ENCODE results near the gene NXPH1. TPM values are rescaled to one million over a fixed set of nuclear protein-coding genes. Genes with fewer than 3 reads are reported as not detected.

The NXPH1 gene
- total RNA-seq, 1 donor from 2014 or later = 0.32 TPM

DNA sequence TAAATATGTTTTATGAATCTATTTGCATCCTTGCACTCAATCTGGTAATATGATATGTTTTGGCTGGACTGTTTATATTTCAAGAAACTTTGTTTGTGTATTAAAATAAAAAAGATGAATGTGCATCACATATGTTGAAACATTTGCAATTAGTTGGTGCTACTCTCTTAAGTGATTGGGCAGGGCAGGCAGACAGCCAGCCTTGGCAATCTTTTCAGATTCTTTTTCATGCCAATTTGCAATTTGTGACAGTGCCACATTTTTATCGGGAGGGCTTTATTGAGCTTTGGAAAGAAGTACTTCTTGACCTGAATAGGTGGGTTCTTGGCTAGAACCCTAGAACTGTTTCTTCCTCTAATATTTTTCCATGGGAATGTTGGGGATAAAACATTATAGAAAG lies 152.2 kb downstream of the NXPH1 start:
- DNase-seq (ENCODE audit: low spot score in 2 of 2) = no peak
- TF ChIP-seq, protein P1, sequence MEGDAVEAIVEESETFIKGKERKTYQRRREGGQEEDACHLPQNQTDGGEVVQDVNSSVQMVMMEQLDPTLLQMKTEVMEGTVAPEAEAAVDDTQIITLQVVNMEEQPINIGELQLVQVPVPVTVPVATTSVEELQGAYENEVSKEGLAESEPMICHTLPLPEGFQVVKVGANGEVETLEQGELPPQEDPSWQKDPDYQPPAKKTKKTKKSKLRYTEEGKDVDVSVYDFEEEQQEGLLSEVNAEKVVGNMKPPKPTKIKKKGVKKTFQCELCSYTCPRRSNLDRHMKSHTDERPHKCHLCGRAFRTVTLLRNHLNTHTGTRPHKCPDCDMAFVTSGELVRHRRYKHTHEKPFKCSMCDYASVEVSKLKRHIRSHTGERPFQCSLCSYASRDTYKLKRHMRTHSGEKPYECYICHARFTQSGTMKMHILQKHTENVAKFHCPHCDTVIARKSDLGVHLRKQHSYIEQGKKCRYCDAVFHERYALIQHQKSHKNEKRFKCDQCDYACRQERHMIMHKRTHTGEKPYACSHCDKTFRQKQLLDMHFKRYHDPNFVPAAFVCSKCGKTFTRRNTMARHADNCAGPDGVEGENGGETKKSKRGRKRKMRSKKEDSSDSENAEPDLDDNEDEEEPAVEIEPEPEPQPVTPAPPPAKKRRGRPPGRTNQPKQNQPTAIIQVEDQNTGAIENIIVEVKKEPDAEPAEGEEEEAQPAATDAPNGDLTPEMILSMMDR (IDR thresholded peaks at IDR 0.05) = no peak
- no peaks in the 10 kb centered on the region for H3K9me3 ChIP-seq
- intact Hi-C loops (cut with DNase I) = no loop called here
- H3K27ac ChIP-seq = no peak overlapping the region
- H3K36me3 ChIP-seq = no peaks in the 10 kb centered on the region
- H3K4me3 ChIP-seq = no peak overlapping the region
- no peaks in the 10 kb centered on the region for H3K4me1 ChIP-seq
- no peaks in the 10 kb centered on the region for H3K27me3 ChIP-seq

DNA sequence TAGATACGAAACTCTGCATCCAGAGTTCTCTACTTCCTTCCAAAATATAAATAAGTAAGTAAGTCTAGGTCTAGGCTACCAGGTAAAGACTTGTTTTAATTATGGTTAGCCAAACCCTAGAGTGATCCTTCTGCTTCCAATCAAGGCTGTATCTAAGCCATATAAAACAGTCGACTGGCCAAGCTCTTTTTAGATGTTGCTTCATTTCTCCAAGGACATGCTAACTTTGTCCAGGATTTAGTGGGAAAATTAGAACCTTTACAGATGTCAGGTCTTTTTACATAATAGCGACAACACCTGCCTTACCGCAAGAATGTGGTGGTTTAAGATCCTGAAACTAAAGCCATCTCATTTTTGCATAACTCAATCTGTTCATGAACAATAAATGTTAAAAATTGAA lies 156.8 kb downstream of the NXPH1 start:
- H3K27ac ChIP-seq = no peak overlapping the region
- H3K36me3 ChIP-seq = no peaks in the 10 kb centered on the region
- no peaks in the 10 kb centered on the region for H3K9me3 ChIP-seq
- TF ChIP-seq, protein P1 (IDR thresholded peaks at IDR 0.05) = no peak
- H3K27me3 ChIP-seq = no peaks in the 10 kb centered on the region
- DNase-seq (ENCODE audit: low spot score in 2 of 2) = no peak
- no peak overlapping the region for H3K4me3 ChIP-seq
- no peaks in the 10 kb centered on the region for H3K4me1 ChIP-seq
- intact Hi-C loops (cut with DNase I) = no loop called here

DNA sequence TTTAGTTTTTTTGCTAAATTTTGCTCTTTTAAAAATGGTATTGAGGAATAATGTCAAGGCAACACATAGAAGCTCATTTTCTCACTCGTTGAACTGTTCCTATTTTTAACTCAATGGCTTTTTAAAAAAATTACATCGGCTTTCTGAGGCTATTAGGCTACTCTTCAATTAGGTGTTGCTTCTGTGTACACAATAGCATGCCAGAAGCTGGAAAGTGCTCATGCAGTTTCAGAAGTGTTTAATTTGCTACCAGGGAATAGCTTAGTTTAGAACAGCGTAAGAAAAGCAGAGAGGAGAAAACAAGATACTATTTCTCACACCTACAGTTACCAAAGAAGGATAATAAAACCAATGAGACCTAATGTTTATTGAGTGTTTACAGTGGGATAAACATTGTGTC lies 157.4 kb downstream of the NXPH1 start:
- no peak for DNase-seq (ENCODE audit: low spot score in 2 of 2)
- TF ChIP-seq, protein P1 (IDR thresholded peaks at IDR 0.05) = no peak
- intact Hi-C loops (cut with DNase I) = no loop called here
- Histone ChIP-seq H3K27ac (no peak overlapping the region), H3K9me3 (no peaks in the 10 kb centered on the region), H3K4me1 (no peaks in the 10 kb centered on the region), H3K36me3 (no peaks in the 10 kb centered on the region), H3K4me3 (no peak overlapping the region), H3K27me3 (no peaks in the 10 kb centered on the region)

DNA sequence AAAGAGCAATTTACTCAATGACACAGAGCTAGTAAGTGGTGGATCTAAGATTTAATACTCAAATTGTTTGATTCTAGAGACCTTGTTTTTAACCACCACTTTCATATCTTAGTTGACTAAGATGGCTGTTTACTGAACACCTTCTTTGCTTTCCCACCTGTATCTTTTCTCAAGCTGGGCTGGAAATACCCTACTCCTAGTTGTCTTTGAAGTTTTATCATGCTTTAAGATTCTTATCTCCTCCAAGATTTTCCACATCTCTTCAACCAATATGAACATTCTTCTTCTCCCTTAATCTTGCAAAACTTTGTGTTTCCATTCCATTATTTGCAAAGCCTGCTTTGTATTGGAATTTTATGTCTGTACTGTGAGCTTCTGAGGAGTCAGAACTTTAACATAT lies 157.9 kb downstream of the NXPH1 start:
- no peak for DNase-seq (ENCODE audit: low spot score in 2 of 2)
- Histone ChIP-seq H3K27me3 (no peaks in the 10 kb centered on the region), H3K36me3 (no peaks in the 10 kb centered on the region), H3K9me3 (no peaks in the 10 kb centered on the region), H3K27ac (no peak overlapping the region), H3K4me3 (no peak overlapping the region), H3K4me1 (no peaks in the 10 kb centered on the region)
- TF ChIP-seq, protein P1 (IDR thresholded peaks at IDR 0.05) = no peak
- intact Hi-C loops (cut with DNase I) = no loop called here

DNA sequence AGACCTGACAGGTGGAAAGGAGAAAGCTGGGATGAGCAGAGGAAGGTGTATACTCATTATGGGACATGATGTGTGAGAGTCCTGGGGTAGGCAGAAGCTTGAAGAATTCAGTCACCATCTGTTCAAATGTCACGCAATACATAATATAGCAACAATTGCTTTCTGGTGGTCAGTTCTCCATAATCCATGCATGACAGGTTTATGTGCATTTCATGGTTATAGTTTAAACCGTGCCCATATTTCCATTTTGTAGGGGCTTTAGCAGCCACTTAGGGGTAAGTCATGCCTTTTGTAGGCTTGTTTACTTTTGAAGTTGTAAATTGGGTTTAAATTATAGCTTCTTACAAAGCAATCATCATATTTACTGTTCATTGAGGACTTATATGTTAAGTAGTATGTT lies 158.8 kb downstream of the NXPH1 start:
- no peaks in the 10 kb centered on the region for H3K4me1 ChIP-seq
- no peak for DNase-seq (ENCODE audit: low spot score in 2 of 2)
- H3K9me3 ChIP-seq = no peaks in the 10 kb centered on the region
- H3K27me3 ChIP-seq = no peaks in the 10 kb centered on the region
- no peak overlapping the region for H3K27ac ChIP-seq
- no peak overlapping the region for H3K4me3 ChIP-seq
- TF ChIP-seq, protein P1 (IDR thresholded peaks at IDR 0.05) = no peak
- intact Hi-C loops (cut with DNase I) = no loop called here
- no peaks in the 10 kb centered on the region for H3K36me3 ChIP-seq

DNA sequence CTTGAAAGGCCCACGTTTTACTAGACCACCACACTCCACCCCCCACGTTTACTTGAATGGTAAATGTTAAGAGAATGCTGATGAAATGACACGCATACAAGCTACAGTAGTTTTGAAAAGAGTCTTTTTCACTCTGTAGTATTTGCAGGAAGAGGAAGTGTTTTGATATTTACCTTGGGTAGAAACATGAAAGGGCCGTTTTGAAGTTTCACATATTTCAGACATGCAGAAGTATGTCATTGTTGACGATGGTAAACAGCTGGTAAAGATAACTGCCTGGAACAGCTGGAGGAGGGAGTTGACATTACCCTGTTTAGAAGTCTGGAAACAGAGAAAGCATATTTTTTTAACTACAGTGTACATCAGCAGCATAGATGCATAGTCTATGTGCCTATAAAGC lies 160.7 kb downstream of the NXPH1 start:
- DNase-seq (ENCODE audit: low spot score in 2 of 2) = no peak
- H3K4me1 ChIP-seq = no peaks in the 10 kb centered on the region
- H3K4me3 ChIP-seq = no peak overlapping the region
- no peaks in the 10 kb centered on the region for H3K9me3 ChIP-seq
- TF ChIP-seq, protein P1 (IDR thresholded peaks at IDR 0.05) = no peak
- intact Hi-C loops (cut with DNase I) = no loop called here
- no peaks in the 10 kb centered on the region for H3K27me3 ChIP-seq
- no peaks in the 10 kb centered on the region for H3K36me3 ChIP-seq
- no peak overlapping the region for H3K27ac ChIP-seq

Data from ascending aorta (tissue), 2 donors.